HL-60 (cell line): ENCODE results near the gene AKAP8.

Experiments
- DNase-seq, 2 experiments: peaks; one replicate each; pipeline ENCODE4 v3.0.0-alpha.2; 2010 to 2020; ENCODE audit warnings: low read depth in 1 of 2, low spot score in 1 of 2
- H3K27ac ChIP-seq: fragments of 250-450 bp; sonication (Bioruptor Pico); replicated peaks from 2 replicates; pipeline ENCODE4 v1.5.1; 2020; ENCODE audit warnings: mild to moderate bottlenecking, moderate library complexity
- H3K27me3 ChIP-seq: fragments of 250-450 bp; sonication (Bioruptor Pico); 2 replicates; pipeline ENCODE4 v1.5.1; 2021; ENCODE audit warnings: mild to moderate bottlenecking, moderate library complexity; ENCODE audit not compliant: insufficient read depth, poor library complexity, severe bottlenecking
- H3K4me3 ChIP-seq: replicated peaks from 2 replicates; pipeline ENCODE4 v1.5.1; 2011; ENCODE audit warnings: mild to moderate bottlenecking, control low read depth, low read length; ENCODE audit not compliant: insufficient read depth
- GABPA ChIP-seq: IDR thresholded peaks from 2 replicates; pipeline ENCODE4 v1.6.1; 2012; ENCODE audit warnings: low read depth
- POLR2AphosphoS5 ChIP-seq: IDR thresholded peaks from 2 replicates; pipeline ENCODE4 v1.6.1; 2012; ENCODE audit warnings: low read depth
- SPI1 ChIP-seq: IDR thresholded peaks from 2 replicates; pipeline ENCODE4 v1.6.1; 2012; ENCODE audit warnings: low read depth, mild to moderate bottlenecking, borderline replicate concordance
- TF ChIP-seq, protein P1 (sequence below): IDR thresholded peaks from 2 replicates; pipeline ENCODE4 v1.6.1; 2012; ENCODE audit warnings: low read depth; ENCODE audit not compliant: insufficient replicate concordance
- TF ChIP-seq, protein P2 (sequence below): IDR thresholded peaks from one replicate; pipeline ENCODE4 v1.5.1; 2011; ENCODE audit warnings: low read length, control low read depth, inconsistent platforms; ENCODE audit not compliant: insufficient read depth

The AKAP8 gene

DNA sequence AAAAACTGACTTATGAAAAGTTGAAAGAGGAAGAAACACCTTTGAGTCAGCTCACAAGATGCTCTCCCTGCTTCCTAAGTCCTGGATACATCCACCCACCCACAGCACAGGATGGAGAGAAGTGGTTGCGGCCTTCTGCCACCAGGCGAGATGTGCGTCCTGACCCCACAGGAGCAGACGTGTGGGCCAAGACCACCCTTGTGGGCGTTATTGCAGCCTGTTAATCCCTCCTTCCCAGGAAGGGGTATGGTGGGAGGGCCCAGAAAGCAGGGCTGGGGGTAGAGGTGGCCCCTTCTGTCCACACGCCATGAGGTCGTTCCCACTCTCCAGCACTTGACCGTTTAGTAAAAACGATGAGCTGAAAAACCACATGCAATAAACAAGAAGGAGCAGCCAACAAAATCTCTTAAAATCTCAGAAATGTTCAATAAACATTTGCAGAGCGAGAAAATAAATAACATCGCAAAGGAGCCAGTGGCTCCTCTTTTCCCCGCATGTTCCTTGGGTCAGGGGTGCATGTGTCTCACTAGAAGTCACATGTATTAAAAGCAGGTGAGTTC, 41.6 kb upstream of the AKAP8 start:
- no peak overlapping the region for H3K4me3 ChIP-seq
- H3K27me3 ChIP-seq = no peaks in the 10 kb centered on the region
- no peak overlapping the region for H3K27ac ChIP-seq
- TF ChIP-seq GABPA = no peak
- no peak for TF ChIP-seq SPI1
- TF ChIP-seq, protein P1, sequence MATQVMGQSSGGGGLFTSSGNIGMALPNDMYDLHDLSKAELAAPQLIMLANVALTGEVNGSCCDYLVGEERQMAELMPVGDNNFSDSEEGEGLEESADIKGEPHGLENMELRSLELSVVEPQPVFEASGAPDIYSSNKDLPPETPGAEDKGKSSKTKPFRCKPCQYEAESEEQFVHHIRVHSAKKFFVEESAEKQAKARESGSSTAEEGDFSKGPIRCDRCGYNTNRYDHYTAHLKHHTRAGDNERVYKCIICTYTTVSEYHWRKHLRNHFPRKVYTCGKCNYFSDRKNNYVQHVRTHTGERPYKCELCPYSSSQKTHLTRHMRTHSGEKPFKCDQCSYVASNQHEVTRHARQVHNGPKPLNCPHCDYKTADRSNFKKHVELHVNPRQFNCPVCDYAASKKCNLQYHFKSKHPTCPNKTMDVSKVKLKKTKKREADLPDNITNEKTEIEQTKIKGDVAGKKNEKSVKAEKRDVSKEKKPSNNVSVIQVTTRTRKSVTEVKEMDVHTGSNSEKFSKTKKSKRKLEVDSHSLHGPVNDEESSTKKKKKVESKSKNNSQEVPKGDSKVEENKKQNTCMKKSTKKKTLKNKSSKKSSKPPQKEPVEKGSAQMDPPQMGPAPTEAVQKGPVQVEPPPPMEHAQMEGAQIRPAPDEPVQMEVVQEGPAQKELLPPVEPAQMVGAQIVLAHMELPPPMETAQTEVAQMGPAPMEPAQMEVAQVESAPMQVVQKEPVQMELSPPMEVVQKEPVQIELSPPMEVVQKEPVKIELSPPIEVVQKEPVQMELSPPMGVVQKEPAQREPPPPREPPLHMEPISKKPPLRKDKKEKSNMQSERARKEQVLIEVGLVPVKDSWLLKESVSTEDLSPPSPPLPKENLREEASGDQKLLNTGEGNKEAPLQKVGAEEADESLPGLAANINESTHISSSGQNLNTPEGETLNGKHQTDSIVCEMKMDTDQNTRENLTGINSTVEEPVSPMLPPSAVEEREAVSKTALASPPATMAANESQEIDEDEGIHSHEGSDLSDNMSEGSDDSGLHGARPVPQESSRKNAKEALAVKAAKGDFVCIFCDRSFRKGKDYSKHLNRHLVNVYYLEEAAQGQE = no peak
- no peak for TF ChIP-seq POLR2AphosphoS5
- TF ChIP-seq, protein P2, sequence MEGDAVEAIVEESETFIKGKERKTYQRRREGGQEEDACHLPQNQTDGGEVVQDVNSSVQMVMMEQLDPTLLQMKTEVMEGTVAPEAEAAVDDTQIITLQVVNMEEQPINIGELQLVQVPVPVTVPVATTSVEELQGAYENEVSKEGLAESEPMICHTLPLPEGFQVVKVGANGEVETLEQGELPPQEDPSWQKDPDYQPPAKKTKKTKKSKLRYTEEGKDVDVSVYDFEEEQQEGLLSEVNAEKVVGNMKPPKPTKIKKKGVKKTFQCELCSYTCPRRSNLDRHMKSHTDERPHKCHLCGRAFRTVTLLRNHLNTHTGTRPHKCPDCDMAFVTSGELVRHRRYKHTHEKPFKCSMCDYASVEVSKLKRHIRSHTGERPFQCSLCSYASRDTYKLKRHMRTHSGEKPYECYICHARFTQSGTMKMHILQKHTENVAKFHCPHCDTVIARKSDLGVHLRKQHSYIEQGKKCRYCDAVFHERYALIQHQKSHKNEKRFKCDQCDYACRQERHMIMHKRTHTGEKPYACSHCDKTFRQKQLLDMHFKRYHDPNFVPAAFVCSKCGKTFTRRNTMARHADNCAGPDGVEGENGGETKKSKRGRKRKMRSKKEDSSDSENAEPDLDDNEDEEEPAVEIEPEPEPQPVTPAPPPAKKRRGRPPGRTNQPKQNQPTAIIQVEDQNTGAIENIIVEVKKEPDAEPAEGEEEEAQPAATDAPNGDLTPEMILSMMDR = no peak
- no peak for DNase-seq

DNA sequence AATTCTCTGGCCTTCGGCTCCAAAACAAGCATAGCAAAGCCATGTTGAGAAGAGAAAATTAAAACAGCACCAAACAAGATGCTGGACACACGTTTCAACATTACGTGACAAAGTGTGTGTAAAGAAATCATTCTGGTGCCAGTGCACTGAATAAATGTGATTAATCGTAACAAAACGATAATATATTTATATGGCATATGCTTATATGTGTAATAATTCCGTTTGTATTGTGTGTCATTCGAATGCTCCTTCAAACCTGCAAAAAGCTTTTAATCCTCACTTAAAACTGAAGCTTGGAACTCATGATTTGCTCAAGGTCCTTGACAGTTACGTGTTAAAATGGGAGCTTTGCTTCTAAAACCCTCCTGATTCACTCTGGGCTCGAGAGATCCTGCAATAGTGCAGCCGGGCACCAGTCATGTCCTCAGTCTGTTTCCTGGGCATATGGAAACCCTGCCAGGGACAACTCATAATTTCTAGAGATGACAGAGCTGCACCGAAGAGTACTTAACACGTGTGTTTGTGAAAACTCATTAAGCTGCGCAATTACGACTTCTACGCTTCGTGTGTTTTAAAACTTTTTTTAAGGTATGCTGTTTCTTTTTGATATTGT, 39.9 kb upstream of the AKAP8 start:
- Histone ChIP-seq H3K27ac (no peak overlapping the region), H3K27me3 (no peaks in the 10 kb centered on the region), H3K4me3 (no peak overlapping the region)
- no peak for TF ChIP-seq POLR2AphosphoS5
- TF ChIP-seq, protein P1 = no peak
- no peak for TF ChIP-seq GABPA
- no peak for TF ChIP-seq SPI1
- TF ChIP-seq, protein P2 = no peak
- DNase-seq = no peak

DNA sequence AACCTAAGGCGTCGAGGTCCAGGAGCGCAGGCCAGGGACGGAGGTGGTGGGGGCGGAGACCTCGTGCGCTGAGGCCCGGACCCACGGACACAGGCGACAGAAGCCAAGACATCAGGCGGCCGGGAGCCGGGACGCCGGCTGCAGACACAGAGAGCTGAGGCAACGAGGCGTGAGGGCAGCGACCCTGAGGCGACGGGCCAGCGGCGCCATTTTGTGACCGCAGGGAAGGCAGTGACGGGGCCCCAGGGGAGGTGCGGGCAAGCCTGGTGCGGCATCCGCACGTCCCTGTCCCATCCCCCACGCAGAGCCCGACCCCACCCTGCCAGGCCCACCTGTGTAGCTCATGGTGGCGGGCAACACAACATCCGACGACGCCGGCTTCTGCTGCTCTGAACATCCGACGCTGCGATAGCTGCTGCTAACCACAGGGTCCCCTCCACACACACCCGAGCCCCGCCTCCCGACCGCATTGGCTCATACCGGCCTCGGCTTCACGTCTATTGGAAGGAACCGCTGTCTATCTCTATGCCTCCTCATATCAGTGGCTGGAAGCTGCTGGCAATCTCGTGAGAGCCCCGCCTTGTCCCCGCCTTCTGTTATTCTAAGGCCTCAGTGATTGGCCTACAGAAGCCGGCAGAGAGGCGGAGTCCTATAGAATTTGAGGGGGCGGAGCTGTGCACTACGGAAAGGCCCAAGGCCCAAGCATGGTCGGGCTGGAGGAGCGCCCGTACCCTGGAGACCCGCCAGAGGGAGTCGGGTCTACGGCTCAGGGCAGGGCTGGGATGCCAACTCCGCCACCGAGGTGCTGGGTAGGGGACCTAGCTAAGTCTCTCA, 39.2 kb upstream of the AKAP8 start, which contains the start of gene AKAP8L:
Gene AKAP8L, minus strand, starts transcription at position 410 of the 834 bp plus-strand sequence. Its CDS starts 65 bp downstream, at position 345.
- 0 out of 2 replicates have a peak, but pooled peaks have one; percentile 36 for TF ChIP-seq GABPA
- no peak for TF ChIP-seq SPI1
- TF ChIP-seq, protein P2 = peak; percentile 31
- peak; percentile 82 for TF ChIP-seq POLR2AphosphoS5
- TF ChIP-seq, protein P1 = peak; percentile 41
- Histone ChIP-seq H3K27me3 (no peaks in the 10 kb centered on the region), H3K27ac (peak within 1 kb of the TSS; percentile 78), H3K4me3 (peak within 1 kb of the TSS; percentile 98)
- DNase-seq = peak; percentile 99 to 100
